HCT116 (cell line): Measurements from ENCODE around the gene ZHX3. TPM values are rescaled to one million over a fixed set of nuclear protein-coding genes. Genes with fewer than 3 reads are reported as not detected.
A peak's percentile ranks its signal among the peaks of the same experiment; 100 is the strongest.

Experiments
- ATAC-seq: fragments of 200-7000 bp; cut with Tn5 transposase; 2 replicates; pipeline ENCODE4 v1.9.1; 2020; ENCODE audit warnings: mild to moderate bottlenecking, moderate library complexity
- BruUV-seq: library from RNA; stranded (reverse); fragments of 400-500 nt; replicated peaks from 2 replicates; lab custom pipeline; 2021; lab: Mats Ljungman, UMichigan
- CTCF ChIA-PET: fragments of 300-600 bp; sonication (Branson Sonifier 250); formaldehyde crosslinking; loops from one replicate; lab custom pipeline; 2021; ENCODE audit warnings: antibody characterized with exemption; lab: Charles Lee
- POLR2A ChIA-PET: fragments of 300-600, 350-600 bp; sonication (Branson Sonifier 250); formaldehyde crosslinking; loops from one replicate; lab custom pipeline; 2021; ENCODE audit warnings: antibody characterized with exemption; lab: Charles Lee
- RAD21 ChIA-PET, 2 experiments: fragments of 300-600 bp; sonication (Branson Sonifier 250); formaldehyde crosslinking; loops; one replicate each; lab custom pipeline; 2023; ENCODE audit warnings: low total read pairs in 2 of 2; ENCODE audit not compliant: uncharacterized antibody in 2 of 2, unreplicated experiment in 2 of 2, low non-redundant PET in 1 of 2; lab: Charles Lee
- DNase-seq: peaks from one replicate; pipeline ENCODE4 v3.0.0-alpha.2; 2010; ENCODE audit warnings: low read depth, low spot score
- H2AFZ ChIP-seq: fragments of 200-600 bp; shearing (Covaris generic), sonication (generic); 2 replicates; pipeline ENCODE4 v1.6.1; 2017; ENCODE audit warnings: low read depth, mixed run types, mixed read lengths, antibody characterized with exemption, low read length; ENCODE audit not compliant: poor library complexity, severe bottlenecking
- H3K27ac ChIP-seq: 2 replicates; pipeline ENCODE4 v1.5.1; 2012; ENCODE audit warnings: low read depth, low read length
- H3K27me3 ChIP-seq: fragments of 200-600 bp; sonication (generic); 2 replicates; pipeline ENCODE4 v1.6.1; 2016; ENCODE audit warnings: mixed run types, low read length, mixed read lengths; ENCODE audit not compliant: insufficient read depth
- H3K36me3 ChIP-seq, 2 experiments: fragments of 200-500 bp in 1 of 2; fragments of 200-600 bp in 1 of 2; sonication (Bioruptor generic) in 1 of 2; sonication (generic) in 1 of 2; 2 replicates each; pipeline versions ENCODE4 v1.5.1 to v1.6.1; 2014 to 2016; ENCODE audit warnings: low read length in 2 of 2, inconsistent platforms in 1 of 2, mixed read lengths in 1 of 2, mixed run types in 1 of 2; ENCODE audit not compliant: insufficient read depth in 2 of 2, control insufficient read depth in 1 of 2
- H3K4me1 ChIP-seq, 2 experiments: fragments of 200-600 bp in 1 of 2; sonication (generic) in 1 of 2; 2 replicates each; pipeline versions ENCODE4 v1.5.1 to v1.6.1; 2012 to 2017; ENCODE audit warnings: low read length in 2 of 2, inconsistent platforms in 1 of 2, mild to moderate bottlenecking in 1 of 2, mixed read lengths in 1 of 2, mixed run types in 1 of 2, moderate library complexity in 1 of 2; ENCODE audit not compliant: insufficient read depth in 2 of 2, control insufficient read depth in 1 of 2
- H3K4me2 ChIP-seq: fragments of 200-600 bp; sonication (generic); 2 replicates; pipeline ENCODE4 v1.6.1; 2017; ENCODE audit warnings: mixed run types, low read length, mixed read lengths
- H3K4me3 ChIP-seq, 2 experiments: fragments of 200-600 bp in 1 of 2; sonication (generic) in 1 of 2; replicated peaks in 1 of 2; 2 replicates each; pipeline ENCODE4 v1.5.1; 2011 to 2016; ENCODE audit warnings: low read length in 2 of 2, control low read depth in 1 of 2, low read depth in 1 of 2, mild to moderate bottlenecking in 1 of 2, mixed read lengths in 1 of 2, mixed run types in 1 of 2
- H3K79me2 ChIP-seq: fragments of 200-600 bp; sonication (generic); 2 replicates; pipeline ENCODE4 v1.6.1; 2017; ENCODE audit warnings: mild to moderate bottlenecking, mixed run types, low read length, moderate library complexity, mixed read lengths; ENCODE audit not compliant: insufficient read depth
- H3K9ac ChIP-seq: fragments of 200-600 bp; sonication (generic); 2 replicates; pipeline ENCODE4 v1.6.1; 2016; ENCODE audit warnings: low read length, mixed read lengths
- H3K9me2 ChIP-seq: fragments of 200-600 bp; sonication (generic), shearing (Covaris generic); 2 replicates; pipeline ENCODE4 v1.6.1; 2017; ENCODE audit warnings: mixed run types, mild to moderate bottlenecking, moderate library complexity; ENCODE audit not compliant: insufficient read depth
- H3K9me3 ChIP-seq, 2 experiments: fragments of 200-500 bp in 1 of 2; fragments of 200-600 bp in 1 of 2; sonication (Bioruptor generic) in 1 of 2; sonication (generic) in 1 of 2; 2 replicates each; pipeline ENCODE4 v1.6.1; 2014 to 2017; ENCODE audit warnings: low read length in 2 of 2, mixed read lengths in 2 of 2, inconsistent platforms in 1 of 2, low read depth in 1 of 2, mild to moderate bottlenecking in 1 of 2, mixed run types in 1 of 2, moderate library complexity in 1 of 2; ENCODE audit not compliant: control insufficient read depth in 1 of 2, insufficient read depth in 1 of 2
- H4K20me1 ChIP-seq: fragments of 200-600 bp; sonication (generic), shearing (Covaris generic); 2 replicates; pipeline ENCODE4 v1.6.1; 2017; ENCODE audit warnings: mixed run types, mild to moderate bottlenecking, moderate library complexity; ENCODE audit not compliant: insufficient read depth
- CEBPB ChIP-seq: IDR thresholded peaks from 2 replicates; pipeline ENCODE4 v1.6.1; 2012; ENCODE audit warnings: low read depth
- EGR1 ChIP-seq: IDR thresholded peaks from 2 replicates; pipeline ENCODE4 v1.6.1; 2012; ENCODE audit warnings: low read depth
- ELF1 ChIP-seq: IDR thresholded peaks from 2 replicates; pipeline ENCODE4 v1.6.1; 2012; ENCODE audit warnings: low read depth, borderline replicate concordance
- EZH2 ChIP-seq: fragments of 200-600 bp; sonication (generic); IDR thresholded peaks from 2 replicates; pipeline ENCODE4 v1.6.1; 2017; ENCODE audit warnings: antibody characterized with exemption, mixed run types
- EZH2phosphoT487 ChIP-seq: fragments of 200-600 bp; IDR thresholded peaks from 2 replicates; pipeline ENCODE4 v1.6.1; 2018; ENCODE audit warnings: antibody characterized with exemption, borderline replicate concordance
- FOSL1 ChIP-seq: IDR thresholded peaks from 2 replicates; pipeline ENCODE4 v1.6.1; 2012; ENCODE audit warnings: low read depth
- JUND ChIP-seq: IDR thresholded peaks from 2 replicates; pipeline ENCODE4 v1.6.1; 2012
- POLR2AphosphoS5 ChIP-seq: IDR thresholded peaks from 2 replicates; pipeline ENCODE4 v1.6.1; 2011; ENCODE audit warnings: mild to moderate bottlenecking, low read depth, low read length, moderate library complexity
- RAD21 ChIP-seq: IDR thresholded peaks from 2 replicates; pipeline ENCODE4 v1.6.1; 2012; ENCODE audit warnings: low read depth, mild to moderate bottlenecking
- SIN3A ChIP-seq: IDR thresholded peaks from 2 replicates; pipeline ENCODE4 v1.6.1; 2012; ENCODE audit warnings: low read depth
- SRF ChIP-seq: IDR thresholded peaks from 2 replicates; pipeline ENCODE4 v1.6.1; 2012; ENCODE audit warnings: low read depth
- TCF7L2 ChIP-seq: IDR thresholded peaks from 2 replicates; pipeline ENCODE4 v1.7.0; 2011; ENCODE audit warnings: borderline replicate concordance, inconsistent platforms; ENCODE audit not compliant: insufficient read depth, insufficient read length; ENCODE audit errors: extremely low read depth
- ZFX ChIP-seq: fragments of 450-650 bp; IDR thresholded peaks from 2 replicates; pipeline ENCODE4 v1.6.1; 2017
- ZNF274 ChIP-seq: fragments of 200-500 bp; sonication (Bioruptor generic); IDR thresholded peaks from 2 replicates; pipeline ENCODE4 v1.6.1; 2014; ENCODE audit warnings: mild to moderate bottlenecking, low read depth, low read length, inconsistent platforms
- intact Hi-C: fragments of 100-400 bp; cut with micrococcal nuclease; formaldehyde crosslinking; loops from 2 replicates; pipeline ENCODE4 v1.10.0; 2022
- total RNA-seq: library from RNA; stranded (reverse); gene quantifications from one replicate; pipeline ENCODE4 v1.2.1, GENCODE V29; 2021; ENCODE audit not compliant: unreplicated experiment
- TF ChIP-seq, protein P1 (sequence below): IDR thresholded peaks from 2 replicates; pipeline ENCODE4 v1.6.1; 2012
- TF ChIP-seq, protein P2 (sequence below): IDR thresholded peaks from 2 replicates; pipeline ENCODE4 v1.6.1; 2011; ENCODE audit warnings: mild to moderate bottlenecking, low read length, moderate library complexity; ENCODE audit not compliant: insufficient replicate concordance; ENCODE audit errors: extremely low read depth
- TF ChIP-seq, protein P3 (sequence below): IDR thresholded peaks from 2 replicates; pipeline ENCODE4 v1.6.1; 2012; ENCODE audit warnings: low read depth
- TF ChIP-seq, protein P4 (sequence below): IDR thresholded peaks from 2 replicates; pipeline ENCODE4 v1.6.1; 2012

ZHX3 gene
- total RNA-seq, 1 experiment from 2014 or later = 13.3 TPM

DNA sequence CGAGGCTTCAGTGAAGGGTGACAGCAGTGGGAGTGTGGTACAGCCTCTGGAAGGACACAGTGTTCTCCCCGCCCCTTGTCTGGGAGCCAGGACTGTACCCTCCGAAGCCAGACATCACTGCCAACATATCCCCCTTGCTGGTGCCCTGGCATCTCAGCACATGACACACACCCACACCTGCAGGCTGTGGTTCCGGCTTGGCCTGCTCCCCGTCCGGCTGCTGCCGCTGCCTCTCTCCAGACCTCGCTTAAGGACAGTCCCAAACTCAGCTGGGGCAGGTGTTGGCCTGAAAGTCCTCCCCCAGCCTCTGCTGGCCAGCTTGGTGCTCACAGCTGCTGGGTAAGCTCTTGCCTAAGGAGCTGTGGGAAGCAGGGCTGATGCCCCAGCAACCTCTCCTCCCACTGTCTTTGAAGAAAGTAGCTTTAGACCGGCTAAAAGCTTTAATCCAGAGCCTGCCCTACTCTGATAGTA, 42.0 kb upstream of the ZHX3 start:
- Histone ChIP-seq H3K4me1 (no peaks in the 10 kb centered on the region), H3K4me3 (no peak overlapping the region), H3K27ac (no peak overlapping the region), H3K27me3 (no peaks in the 10 kb centered on the region), H3K9me2 (no peaks in the 10 kb centered on the region), H2AFZ (no peak overlapping the region), H3K36me3 (0 out of 4 replicates have a peak, but pooled peaks cover 0 to 3% of the 10 kb centered on the region in 2 experiments), H3K4me2 (no peak overlapping the region), H3K9ac (no peak overlapping the region), H3K79me2 (no peaks in the 10 kb centered on the region), H4K20me1 (no peaks in the 10 kb centered on the region), H3K9me3 (no peaks in the 10 kb centered on the region)
- ChIA-PET POLR2A (no interaction called here), RAD21 (no interaction called here), CTCF (no interaction called here)
- BruUV-seq = TSS peak; percentile 21
- intact Hi-C loops = no loop called here
- ATAC-seq (no peak), DNase-seq (no peak)
- TF ChIP-seq SRF (no peak), POLR2AphosphoS5 (no peak), FOSL1 (no peak), EZH2phosphoT487 (no peak), ZNF274 (no peak), ZFX (no peak), SIN3A (no peak), EGR1 (no peak), JUND (no peak), EZH2 (no peak), TCF7L2 (no peak), CEBPB (no peak), RAD21 (no peak), ELF1 (no peak)
- TF ChIP-seq, protein P1, sequence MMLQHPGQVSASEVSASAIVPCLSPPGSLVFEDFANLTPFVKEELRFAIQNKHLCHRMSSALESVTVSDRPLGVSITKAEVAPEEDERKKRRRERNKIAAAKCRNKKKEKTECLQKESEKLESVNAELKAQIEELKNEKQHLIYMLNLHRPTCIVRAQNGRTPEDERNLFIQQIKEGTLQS = no peak
- TF ChIP-seq, protein P2, sequence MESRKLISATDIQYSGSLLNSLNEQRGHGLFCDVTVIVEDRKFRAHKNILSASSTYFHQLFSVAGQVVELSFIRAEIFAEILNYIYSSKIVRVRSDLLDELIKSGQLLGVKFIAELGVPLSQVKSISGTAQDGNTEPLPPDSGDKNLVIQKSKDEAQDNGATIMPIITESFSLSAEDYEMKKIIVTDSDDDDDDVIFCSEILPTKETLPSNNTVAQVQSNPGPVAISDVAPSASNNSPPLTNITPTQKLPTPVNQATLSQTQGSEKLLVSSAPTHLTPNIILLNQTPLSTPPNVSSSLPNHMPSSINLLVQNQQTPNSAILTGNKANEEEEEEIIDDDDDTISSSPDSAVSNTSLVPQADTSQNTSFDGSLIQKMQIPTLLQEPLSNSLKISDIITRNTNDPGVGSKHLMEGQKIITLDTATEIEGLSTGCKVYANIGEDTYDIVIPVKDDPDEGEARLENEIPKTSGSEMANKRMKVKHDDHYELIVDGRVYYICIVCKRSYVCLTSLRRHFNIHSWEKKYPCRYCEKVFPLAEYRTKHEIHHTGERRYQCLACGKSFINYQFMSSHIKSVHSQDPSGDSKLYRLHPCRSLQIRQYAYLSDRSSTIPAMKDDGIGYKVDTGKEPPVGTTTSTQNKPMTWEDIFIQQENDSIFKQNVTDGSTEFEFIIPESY = no peak
- TF ChIP-seq, protein P3, sequence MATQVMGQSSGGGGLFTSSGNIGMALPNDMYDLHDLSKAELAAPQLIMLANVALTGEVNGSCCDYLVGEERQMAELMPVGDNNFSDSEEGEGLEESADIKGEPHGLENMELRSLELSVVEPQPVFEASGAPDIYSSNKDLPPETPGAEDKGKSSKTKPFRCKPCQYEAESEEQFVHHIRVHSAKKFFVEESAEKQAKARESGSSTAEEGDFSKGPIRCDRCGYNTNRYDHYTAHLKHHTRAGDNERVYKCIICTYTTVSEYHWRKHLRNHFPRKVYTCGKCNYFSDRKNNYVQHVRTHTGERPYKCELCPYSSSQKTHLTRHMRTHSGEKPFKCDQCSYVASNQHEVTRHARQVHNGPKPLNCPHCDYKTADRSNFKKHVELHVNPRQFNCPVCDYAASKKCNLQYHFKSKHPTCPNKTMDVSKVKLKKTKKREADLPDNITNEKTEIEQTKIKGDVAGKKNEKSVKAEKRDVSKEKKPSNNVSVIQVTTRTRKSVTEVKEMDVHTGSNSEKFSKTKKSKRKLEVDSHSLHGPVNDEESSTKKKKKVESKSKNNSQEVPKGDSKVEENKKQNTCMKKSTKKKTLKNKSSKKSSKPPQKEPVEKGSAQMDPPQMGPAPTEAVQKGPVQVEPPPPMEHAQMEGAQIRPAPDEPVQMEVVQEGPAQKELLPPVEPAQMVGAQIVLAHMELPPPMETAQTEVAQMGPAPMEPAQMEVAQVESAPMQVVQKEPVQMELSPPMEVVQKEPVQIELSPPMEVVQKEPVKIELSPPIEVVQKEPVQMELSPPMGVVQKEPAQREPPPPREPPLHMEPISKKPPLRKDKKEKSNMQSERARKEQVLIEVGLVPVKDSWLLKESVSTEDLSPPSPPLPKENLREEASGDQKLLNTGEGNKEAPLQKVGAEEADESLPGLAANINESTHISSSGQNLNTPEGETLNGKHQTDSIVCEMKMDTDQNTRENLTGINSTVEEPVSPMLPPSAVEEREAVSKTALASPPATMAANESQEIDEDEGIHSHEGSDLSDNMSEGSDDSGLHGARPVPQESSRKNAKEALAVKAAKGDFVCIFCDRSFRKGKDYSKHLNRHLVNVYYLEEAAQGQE = no peak
- TF ChIP-seq, protein P4, sequence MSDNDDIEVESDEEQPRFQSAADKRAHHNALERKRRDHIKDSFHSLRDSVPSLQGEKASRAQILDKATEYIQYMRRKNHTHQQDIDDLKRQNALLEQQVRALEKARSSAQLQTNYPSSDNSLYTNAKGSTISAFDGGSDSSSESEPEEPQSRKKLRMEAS = no peak
